K562 (cell line): ENCODE results near the gene SEMA3F. TPM values are rescaled to one million over a fixed set of nuclear protein-coding genes. Genes with fewer than 3 reads are reported as not detected.

Experiments used
- ATAC-seq: fragments of 200-7000 bp; cut with Tn5 transposase; 3 replicates; pipeline ENCODE4 v1.9.1; 2020; ENCODE audit warnings: moderate library complexity
- BruUV-seq: library from RNA; stranded (reverse); fragments of 400-500 nt; replicated peaks from 2 replicates; lab custom pipeline; 2021; lab: Mats Ljungman, UMichigan
- CTCF ChIA-PET: fragments of 300-600 bp; formaldehyde crosslinking; extraction: SDS; loops from one replicate; lab custom pipeline; 2021; ENCODE audit warnings: low intra/inter-chr PET ratio; lab: Yijun Ruan, JAX
- POLR2A ChIA-PET: fragments of 300-600, 350-650 bp; sonication (Branson Sonifier 250); formaldehyde crosslinking; extraction: SDS; loops from one replicate; lab custom pipeline; 2021; ENCODE audit warnings: antibody characterized with exemption, inconsistent platforms; lab: Yijun Ruan, JAX
- DNase-seq, 4 experiments: peaks; one replicate each; pipeline versions ENCODE4 v3.0.0 to v3.0.0-alpha.2; 2011 to 2018; ENCODE audit warnings: low spot score in 3 of 4, mixed read lengths in 3 of 4; ENCODE audit errors: extremely low read depth in 1 of 4
- FAIRE-seq: peaks from 2 replicates; lab custom pipeline; 2011; peaks lifted over from hg19 to GRCh38; lab: Jason Lieb, UNC
- H2AFZ ChIP-seq: 2 replicates; pipeline ENCODE4 v1.6.0; 2011; ENCODE audit warnings: low read depth, low read length, control low read depth, inconsistent platforms
- H3K27ac ChIP-seq: fragments of 200-600 bp; 3 replicates; pipeline ENCODE4 v1.8.0; 2011; ENCODE audit warnings: low read depth, mild to moderate bottlenecking, control low read depth, inconsistent platforms, low read length, moderate library complexity, mixed read lengths; ENCODE audit errors: extremely low read depth
- H3K27me3 ChIP-seq, 2 experiments: fragments of 300-600 bp in 1 of 2; 2 replicates in 1 of 2; 3 replicates in 1 of 2; pipeline versions ENCODE4 v1.6.0 to v1.8.0; 2011; ENCODE audit warnings: inconsistent platforms in 2 of 2, low read length in 2 of 2, mild to moderate bottlenecking in 1 of 2, mixed read lengths in 1 of 2, moderate library complexity in 1 of 2; ENCODE audit not compliant: control insufficient read depth in 2 of 2, insufficient read depth in 2 of 2
- H3K36me3 ChIP-seq: fragments of 300-600 bp; 3 replicates; pipeline ENCODE4 v1.8.0; 2011; ENCODE audit warnings: mild to moderate bottlenecking, low read length, inconsistent platforms; ENCODE audit not compliant: control insufficient read depth, insufficient read depth
- H3K4me1 ChIP-seq, 2 experiments: fragments of 200-600 bp in 1 of 2; replicated peaks in 1 of 2; 2 replicates in 1 of 2; 3 replicates in 1 of 2; pipeline versions ENCODE4 v1.5.1 to v1.8.0; 2011; ENCODE audit warnings: inconsistent platforms in 2 of 2, low read length in 2 of 2, mild to moderate bottlenecking in 1 of 2, mixed read lengths in 1 of 2, moderate library complexity in 1 of 2; ENCODE audit not compliant: control insufficient read depth in 2 of 2, insufficient read depth in 2 of 2
- H3K4me2 ChIP-seq: 2 replicates; pipeline ENCODE4 v1.6.1; 2011; ENCODE audit warnings: low read length, control low read depth, inconsistent platforms, mixed read lengths; ENCODE audit not compliant: insufficient read depth
- H3K4me3 ChIP-seq: fragments of 200-600 bp; sonication (generic), shearing (Covaris generic); 2 replicates; pipeline ENCODE4 v1.5.1; 2016; ENCODE audit warnings: control low read depth, inconsistent platforms
- H3K79me2 ChIP-seq: fragments of 200-600 bp; 3 replicates; pipeline ENCODE4 v1.8.0; 2011; ENCODE audit warnings: low read length, inconsistent platforms; ENCODE audit not compliant: control insufficient read depth, insufficient read depth
- H3K9ac ChIP-seq, 2 experiments: 2 replicates each; pipeline versions ENCODE4 v1.6.0 to v1.6.1; 2011; ENCODE audit warnings: low read depth in 2 of 2, low read length in 2 of 2, control low read depth in 1 of 2, inconsistent platforms in 1 of 2, mild to moderate bottlenecking in 1 of 2, mixed read lengths in 1 of 2; ENCODE audit not compliant: insufficient read depth in 1 of 2
- H3K9me1 ChIP-seq: one replicate; pipeline ENCODE4 v1.6.0; 2011; ENCODE audit warnings: inconsistent platforms, mild to moderate bottlenecking, low read length, moderate library complexity; ENCODE audit not compliant: control insufficient read depth, insufficient read depth
- H3K9me3 ChIP-seq: replicated peaks from 2 replicates; pipeline ENCODE4 v1.5.1; 2011; ENCODE audit warnings: low read depth, low read length, inconsistent platforms; ENCODE audit not compliant: control insufficient read depth, insufficient read depth
- H4K20me1 ChIP-seq: replicated peaks from 2 replicates; pipeline ENCODE4 v1.6.1; 2011; ENCODE audit warnings: low read length, inconsistent platforms, mixed read lengths; ENCODE audit not compliant: control insufficient read depth, insufficient read depth
- CBX5 ChIP-seq: IDR thresholded peaks from 2 replicates; pipeline ENCODE4 v1.6.1; 2014; ENCODE audit warnings: low read depth, borderline replicate concordance
- CTCF ChIP-seq, 3 experiments: IDR thresholded peaks in 2 of 3; conservative IDR thresholded peaks in 1 of 3; 2 replicates each; pipeline ENCODE4 v1.5.1; 2011 to 2012; ENCODE audit warnings: low read length in 3 of 3, mild to moderate bottlenecking in 3 of 3, control low read depth in 2 of 3, improper control_type of control experiment in 1 of 3, inconsistent platforms in 1 of 3, low read depth in 1 of 3, mixed read lengths in 1 of 3, moderate library complexity in 1 of 3; ENCODE audit not compliant: insufficient read depth in 2 of 3
- CXXC5 ChIP-seq: fragments of 250-450 bp; sonication (Bioruptor Pico); IDR thresholded peaks from 2 replicates; pipeline ENCODE4 v1.8.0; 2022; ENCODE audit warnings: inconsistent platforms, mild to moderate bottlenecking, moderate library complexity
- EGR1 ChIP-seq: fragments of 450-650 bp; conservative IDR thresholded peaks from 2 replicates; pipeline ENCODE4 v1.6.1; 2017; ENCODE audit warnings: mild to moderate bottlenecking
- FOXA3 ChIP-seq, 2 experiments: fragments of 450-650 bp in 1 of 2; sonication (generic) in 1 of 2; formaldehyde crosslinking; IDR thresholded peaks in 1 of 2; conservative IDR thresholded peaks in 1 of 2; 2 replicates each; pipeline versions ENCODE4 v1.4.0 to v1.8.0; 2020 to 2022; ENCODE audit warnings: mild to moderate bottlenecking in 2 of 2, missing genetic modification reagents in 1 of 2
- HDAC2 ChIP-seq: fragments of 450-650 bp; IDR thresholded peaks from 2 replicates; pipeline ENCODE4 v1.6.1; 2016; ENCODE audit warnings: mild to moderate bottlenecking
- HDAC3 ChIP-seq: fragments of 450-650 bp; IDR thresholded peaks from 2 replicates; pipeline ENCODE4 v1.6.1; 2018; ENCODE audit warnings: borderline replicate concordance, mild to moderate bottlenecking, moderate library complexity; ENCODE audit not compliant: partially characterized antibody
- HDAC6 ChIP-seq: IDR thresholded peaks from 2 replicates; pipeline ENCODE4 v1.6.1; 2012; ENCODE audit warnings: low read depth, mild to moderate bottlenecking, control low read depth, inconsistent platforms, low read length, moderate library complexity
- MCM2 ChIP-seq: fragments of 450-650 bp; IDR thresholded peaks from 2 replicates; pipeline ENCODE4 v1.6.1; 2017; ENCODE audit warnings: low read depth, mild to moderate bottlenecking
- NFATC3 ChIP-seq: fragments of 450-650 bp; IDR thresholded peaks from 2 replicates; pipeline ENCODE4 v1.6.1; 2017; ENCODE audit warnings: mild to moderate bottlenecking
- NFE2L1 ChIP-seq: fragments of 450-650 bp; IDR thresholded peaks from 2 replicates; pipeline ENCODE4 v1.6.1; 2016; ENCODE audit warnings: missing genetic modification characterization, low read depth, mild to moderate bottlenecking, missing compliant biosample characterization, moderate library complexity, borderline replicate concordance
- POU5F1 ChIP-seq: fragments of 150-350 bp; IDR thresholded peaks from 2 replicates; pipeline ENCODE4 v1.6.1; 2014; ENCODE audit warnings: borderline replicate concordance, low read length, low read depth, mild to moderate bottlenecking; ENCODE audit not compliant: partially characterized antibody
- RB1 ChIP-seq: fragments of 450-650 bp; IDR thresholded peaks from 2 replicates; pipeline ENCODE4 v1.6.1; 2017; ENCODE audit warnings: low read depth, mild to moderate bottlenecking
- RBM39 ChIP-seq: fragments of 200-400 bp; formaldehyde crosslinking; optimal IDR thresholded peaks from 2 replicates; pipeline ENCODE3; 2018; ENCODE audit warnings: low read depth, low read length
- RHOXF2B ChIP-seq: fragments of 250-450 bp; sonication (Bioruptor Pico); conservative IDR thresholded peaks from 2 replicates; pipeline ENCODE4 v1.5.1; 2021
- SMC3 ChIP-seq: conservative IDR thresholded peaks from 2 replicates; pipeline ENCODE4 v1.6.1; 2011; ENCODE audit warnings: low read depth, low read length, improper control_type of control experiment; ENCODE audit not compliant: insufficient read depth
- ZNF175 ChIP-seq: fragments of 200-800 bp; sonication (Bioruptor generic); IDR thresholded peaks from 2 replicates; pipeline ENCODE4 v1.6.1; 2016; ENCODE audit warnings: low read depth, mild to moderate bottlenecking, missing genetic modification characterization, missing compliant biosample characterization
- ZNF511 ChIP-seq: sonication (generic); formaldehyde crosslinking; IDR thresholded peaks from 2 replicates; pipeline ENCODE4 v1.8.0; 2022; ENCODE audit warnings: mild to moderate bottlenecking, missing genetic modification reagents
- ZNF644 ChIP-seq: fragments of 200-800 bp; sonication (Bioruptor generic); IDR thresholded peaks from 2 replicates; pipeline ENCODE4 v1.6.1; 2016; ENCODE audit warnings: low read depth, missing genetic modification characterization, missing compliant biosample characterization
- ZNF668 ChIP-seq: fragments of 250-450 bp; sonication (Bioruptor Pico); IDR thresholded peaks from 2 replicates; pipeline ENCODE4 v1.8.0; 2022; ENCODE audit warnings: mild to moderate bottlenecking, inconsistent platforms
- WGBS: fragments of 100-300 bp; shearing (Covaris generic); methylation state at CpG from one replicate; pipeline ENCODE4 v1.1.6; 2016; ENCODE audit warnings: low coverage, mixed read lengths; ENCODE audit not compliant: insufficient coverage; ENCODE audit errors: missing lambda C conversion rate; 5-methylcytosine and 5-hydroxymethylcytosine counted together
- in situ Hi-C: fragments of 300-500 bp; cut with MboI; formaldehyde crosslinking; loops from 4 replicates; pipeline ENCODE4 v1.15.0; 2018; ENCODE audit warnings: inconsistent platforms, mixed read lengths
- intact Hi-C: fragments of 100-400 bp; cut with micrococcal nuclease; formaldehyde crosslinking; loops from 2 replicates; pipeline ENCODE4 v1.14.2; 2022
- polyA plus RNA-seq, 8 experiments: library from polyadenylated mRNA; depleted of rRNA in 4 of 8; stranded (reverse) in 5 of 8; unstranded in 3 of 8; fragments of >200 nt; fragmentation: Nextera tagmentation in 2 of 8; fragmentation: Illumina TruSeq in 1 of 8; extraction: Ambion mirVana in 2 of 8; extraction: Trizol in 1 of 8; gene quantifications; 2 replicates each; pipeline versions ENCODE4 v1.2.1 to v1.2.3, GENCODE V29; 2011 to 2014; ENCODE audit warnings: inconsistent platforms in 1 of 8, missing spikeins in 1 of 8
- total RNA-seq, 7 experiments: library from RNA; depleted of rRNA in 6 of 7; stranded (reverse); fragments of >200 nt in 6 of 7; fragmentation: Illumina TruSeq in 2 of 7; extraction: Trizol in 2 of 7; gene quantifications; 2 replicates each; pipeline versions ENCODE4 v1.2.1 to v1.2.3, GENCODE V29; 2011 to 2021; ENCODE audit warnings: low replicate concordance in 1 of 7

Gene SEMA3F
- total and polyA plus RNA-seq, 9 of the 15 experiments (the other 6 are each of a cell fraction or from before 2014, with no cell fraction given) = 0.58 to 3.0 (median 2.0) TPM; not detected in 2

- DNase-seq (peak; percentile 81 to 86 (median 84)), FAIRE-seq (peak; percentile 78), ATAC-seq (peak; percentile 94)
- POLR2A ChIA-PET = interaction anchor here (0.5 to 0.9 kb wide), 6 partner anchors 32 to 89 kb away, joined by 3 to 4 read pairs (median 3); no protein-coding TSS in a partner anchor
- no TSS peak for BruUV-seq
- H3K9me3 ChIP-seq = no peaks in the 10 kb centered on the region
- H3K4me3 ChIP-seq = peak overlapping the region; percentile 26; the same call in 1 of the 2 replicates
- no peaks in the 10 kb centered on the region; the same call in 1 of the 2 replicates for H4K20me1 ChIP-seq
- CTCF ChIA-PET = interaction anchor here (0.7 to 4.9 kb wide), 7 partner anchors 29 to 79 kb away, joined by 3 to 91 read pairs (median 5); no protein-coding TSS in a partner anchor
- H3K36me3 ChIP-seq = no peaks in the 10 kb centered on the region
- no peak overlapping the region for H3K27ac ChIP-seq
- peaks cover 0 to 15% of the 10 kb centered on the region in 2 experiments; a peak in 2 of 5 replicates for H3K27me3 ChIP-seq
- peak overlapping the region; percentile 85 for H2AFZ ChIP-seq
- H3K4me2 ChIP-seq = peak overlapping the region; percentile 89
- H3K9ac ChIP-seq = 0 out of 4 replicates have a peak overlapping the region, but pooled peaks of 1 of the 2 experiments have one; percentile 2
- WGBS = 6% methylated on average over 44 of the region's 70 CpGs
- H3K4me1 ChIP-seq = peaks cover 2 to 29% of the 10 kb centered on the region in 2 experiments; a peak in 2 of 5 replicates
- in situ Hi-C loops = loop anchor here (5.0 kb wide), 2 partner anchors 33 to 78 kb away; no protein-coding TSS in a partner anchor
- intact Hi-C loops = loop anchor here (1.0 kb wide), 2 partner anchors 28 to 32 kb away; no protein-coding TSS in a partner anchor
- no peaks in the 10 kb centered on the region for H3K9me1 ChIP-seq
- no peaks in the 10 kb centered on the region for H3K79me2 ChIP-seq
- TF ChIP-seq MCM2 (no peak), HDAC3 (no peak), ZNF644 (tag) (no peak), POU5F1 (no peak), ZNF668 (no peak), HDAC6 (no peak), NFE2L1 (tag) (no peak), RB1 (0 out of 2 replicates have a peak, but pooled peaks have one; percentile 37), RHOXF2B (CRISPR knock-in tag) (no peak), RBM39 (no peak), NFATC3 (no peak), CBX5 (no peak), ZNF175 (CRISPR knock-in tag) (no peak), HDAC2 (0 out of 2 replicates have a peak, but pooled peaks have one; percentile 29), EGR1 (peak; percentile 93), CXXC5 (peak; percentile 59), SMC3 (peak; percentile 95), CTCF (IDR thresholded peaks at IDR 0.05 in 2 of 3, conservative IDR thresholded peaks at IDR 0.05 in 1 of 3; ENCODE audit: insufficient read depth in 2 of 3, low read depth in 1 of 3, low read length in 3 of 3) (peak; percentile 88 to 92 (median 89)), FOXA3 (CRISPR knock-in tag; conservative IDR thresholded peaks at IDR 0.05 in 1 of 2, IDR thresholded peaks at IDR 0.05 in 1 of 2) (no peak), ZNF511 (CRISPR knock-in tag) (0 out of 2 replicates have a peak, but pooled peaks have one; percentile 18)
Observed at GRCh38 chr3:50194128-50194902, 39.2 kb downstream of the SEMA3F start.
